Neural progenitor cell (in vitro differentiated cells): Measurements from ENCODE around the gene PHLPP2.

Experiments
- EZH2 ChIP-seq: fragments of 200-600 bp; sonication (generic); IDR thresholded peaks from 2 replicates; pipeline ENCODE4 v1.6.1; 2017; ENCODE audit warnings: antibody characterized with exemption, mild to moderate bottlenecking, moderate library complexity
- EZH2phosphoT487 ChIP-seq: fragments of 200-600 bp; sonication (generic); IDR thresholded peaks from 2 replicates; pipeline ENCODE4 v1.6.1; 2017; ENCODE audit warnings: antibody characterized with exemption
- TF ChIP-seq, protein P1 (sequence below): fragments of 200-600 bp; sonication (generic); IDR thresholded peaks from 2 replicates; pipeline ENCODE4 v1.5.1; 2017; ENCODE audit warnings: antibody characterized with exemption, mild to moderate bottlenecking

GRCh38 chr16:71659471-71659870 is 65.0 kb downstream of the PHLPP2 start:
- TF ChIP-seq, protein P1, sequence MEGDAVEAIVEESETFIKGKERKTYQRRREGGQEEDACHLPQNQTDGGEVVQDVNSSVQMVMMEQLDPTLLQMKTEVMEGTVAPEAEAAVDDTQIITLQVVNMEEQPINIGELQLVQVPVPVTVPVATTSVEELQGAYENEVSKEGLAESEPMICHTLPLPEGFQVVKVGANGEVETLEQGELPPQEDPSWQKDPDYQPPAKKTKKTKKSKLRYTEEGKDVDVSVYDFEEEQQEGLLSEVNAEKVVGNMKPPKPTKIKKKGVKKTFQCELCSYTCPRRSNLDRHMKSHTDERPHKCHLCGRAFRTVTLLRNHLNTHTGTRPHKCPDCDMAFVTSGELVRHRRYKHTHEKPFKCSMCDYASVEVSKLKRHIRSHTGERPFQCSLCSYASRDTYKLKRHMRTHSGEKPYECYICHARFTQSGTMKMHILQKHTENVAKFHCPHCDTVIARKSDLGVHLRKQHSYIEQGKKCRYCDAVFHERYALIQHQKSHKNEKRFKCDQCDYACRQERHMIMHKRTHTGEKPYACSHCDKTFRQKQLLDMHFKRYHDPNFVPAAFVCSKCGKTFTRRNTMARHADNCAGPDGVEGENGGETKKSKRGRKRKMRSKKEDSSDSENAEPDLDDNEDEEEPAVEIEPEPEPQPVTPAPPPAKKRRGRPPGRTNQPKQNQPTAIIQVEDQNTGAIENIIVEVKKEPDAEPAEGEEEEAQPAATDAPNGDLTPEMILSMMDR = no peak
- no peak for TF ChIP-seq EZH2
- TF ChIP-seq EZH2phosphoT487 = no peak
